Measurements from ENCODE around the gene CD6. TPM values are rescaled to one million over a fixed set of nuclear protein-coding genes. Genes with fewer than 3 reads are reported as not detected.

The CD6 gene
- total RNA-seq, 3 donors from 2014 or later, result 0.80 to 1.9 (median 0.98) TPM

GRCh38 chr11:61042961-61043540, 71.6 kb downstream of the CD6 start:
- intact Hi-C loops (cut with DNase I; ENCODE audit: low total_unique reads), result no loop called here
- H3K4me1 ChIP-seq, result no peaks in the 10 kb centered on the region
- no peak overlapping the region for H3K4me3 ChIP-seq
- no peaks in the 10 kb centered on the region for H3K9me3 ChIP-seq
- TF ChIP-seq CTCF (IDR thresholded peaks at IDR 0.05) (no peak), POLR2A (IDR thresholded peaks at IDR 0.05) (no peak), POLR2AphosphoS5 (IDR thresholded peaks at IDR 0.05) (no peak)
- no peaks in the 10 kb centered on the region for H3K36me3 ChIP-seq
- no peak for DNase-seq (ENCODE audit: low spot score in 2 of 2)
- H3K27ac ChIP-seq, result no peak overlapping the region
- H3K27me3 ChIP-seq, result no peaks in the 10 kb centered on the region

DNA sequence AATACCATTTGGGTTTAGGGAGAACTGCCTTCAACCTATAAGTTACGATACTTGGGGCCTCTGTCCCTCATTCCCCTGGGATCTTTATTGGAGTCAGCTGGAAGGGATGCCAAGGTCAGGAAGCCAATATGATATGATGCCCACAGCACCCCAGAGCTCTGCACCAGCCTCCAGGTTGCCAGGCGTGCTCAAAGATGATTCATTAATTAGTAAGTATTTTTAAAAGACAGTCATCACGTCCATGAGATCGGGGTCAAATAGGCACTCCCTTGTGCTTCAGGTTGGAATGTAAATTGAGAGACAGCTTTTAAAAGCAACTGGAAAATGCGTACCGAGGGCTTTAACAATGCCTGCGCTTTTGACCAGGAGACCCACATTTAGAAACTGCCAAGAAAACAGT, 73.8 kb downstream of the CD6 start:
- intact Hi-C loops (cut with DNase I; ENCODE audit: low total_unique reads), result no loop called here
- Histone ChIP-seq H3K27ac (no peak overlapping the region), H3K9me3 (no peaks in the 10 kb centered on the region), H3K4me3 (no peak overlapping the region), H3K36me3 (no peaks in the 10 kb centered on the region), H3K27me3 (no peaks in the 10 kb centered on the region), H3K4me1 (no peaks in the 10 kb centered on the region)
- no peak for DNase-seq (ENCODE audit: low spot score in 2 of 2)
- no peak for TF ChIP-seq POLR2AphosphoS5 (IDR thresholded peaks at IDR 0.05)
- no peak for TF ChIP-seq CTCF (IDR thresholded peaks at IDR 0.05)
- no peak for TF ChIP-seq POLR2A (IDR thresholded peaks at IDR 0.05)

GRCh38 chr11:61046833-61047232, 75.4 kb downstream of the CD6 start:
- Histone ChIP-seq H3K27me3 (no peaks in the 10 kb centered on the region), H3K9me3 (no peaks in the 10 kb centered on the region), H3K4me3 (no peak overlapping the region), H3K4me1 (no peaks in the 10 kb centered on the region), H3K36me3 (no peaks in the 10 kb centered on the region), H3K27ac (no peak overlapping the region)
- no peak for DNase-seq (ENCODE audit: low spot score in 2 of 2)
- TF ChIP-seq CTCF (IDR thresholded peaks at IDR 0.05) (no peak), POLR2A (IDR thresholded peaks at IDR 0.05) (no peak), POLR2AphosphoS5 (IDR thresholded peaks at IDR 0.05) (no peak)
- intact Hi-C loops (cut with DNase I; ENCODE audit: low total_unique reads), result no loop called here

DNA sequence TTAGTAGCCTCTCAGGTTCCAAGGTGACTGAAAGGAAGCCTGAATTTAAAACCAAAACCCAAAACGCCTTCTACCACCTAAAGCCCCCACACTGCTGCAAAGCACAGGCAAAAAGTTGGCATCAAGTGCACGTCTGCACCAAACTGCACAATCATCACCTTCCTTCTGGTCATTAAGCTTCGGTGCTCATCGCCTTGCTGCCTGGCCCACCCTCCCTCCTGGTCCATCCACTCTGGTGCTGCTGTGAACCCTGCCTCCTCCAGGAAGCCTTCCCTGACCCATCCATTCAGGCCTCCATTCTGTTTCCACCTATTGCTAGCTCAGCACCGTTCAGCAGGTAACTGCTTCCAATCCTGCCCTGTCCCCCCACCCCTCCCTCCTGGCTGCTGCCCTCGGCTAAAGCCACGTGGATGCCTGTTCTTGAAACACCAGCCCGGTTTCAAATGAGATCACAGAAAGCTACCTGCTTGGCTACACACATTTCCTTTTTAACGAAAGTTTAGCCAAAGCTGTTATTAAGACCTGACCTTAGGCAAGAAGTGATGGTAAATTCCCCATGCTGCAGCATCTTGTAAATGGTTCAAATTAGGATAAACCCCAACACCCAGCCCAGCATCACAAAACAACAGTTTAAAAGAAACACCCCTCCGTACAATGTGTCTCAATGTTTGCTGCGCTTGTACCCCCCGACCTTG, 77.0 kb downstream of the CD6 start:
- no peaks in the 10 kb centered on the region for H3K36me3 ChIP-seq
- intact Hi-C loops (cut with DNase I; ENCODE audit: low total_unique reads), result no loop called here
- TF ChIP-seq POLR2A (IDR thresholded peaks at IDR 0.05), result no peak
- TF ChIP-seq POLR2AphosphoS5 (IDR thresholded peaks at IDR 0.05), result no peak
- no peak for TF ChIP-seq CTCF (IDR thresholded peaks at IDR 0.05)

DNA sequence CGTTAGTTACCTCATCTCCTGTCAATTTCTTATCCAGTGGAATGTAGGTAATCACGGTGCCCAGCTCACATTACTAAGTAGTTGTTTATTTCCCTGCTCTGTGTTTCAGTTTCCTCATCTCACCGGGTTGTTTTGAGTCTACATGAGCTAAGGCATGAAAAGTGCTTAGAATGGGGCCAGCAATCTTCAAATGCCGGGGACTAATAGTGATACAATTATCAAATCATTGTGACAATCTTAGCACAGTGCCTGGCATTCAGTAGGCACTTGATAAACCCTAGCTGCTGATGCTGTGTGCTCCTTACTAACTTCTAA, 77.5 kb downstream of the CD6 start:
- no peak overlapping the region for H3K27ac ChIP-seq
- no peaks in the 10 kb centered on the region for H3K27me3 ChIP-seq
- intact Hi-C loops (cut with DNase I; ENCODE audit: low total_unique reads), result no loop called here
- no peaks in the 10 kb centered on the region for H3K9me3 ChIP-seq
- DNase-seq (ENCODE audit: low spot score in 2 of 2), result no peak
- H3K36me3 ChIP-seq, result no peaks in the 10 kb centered on the region
- no peak overlapping the region for H3K4me3 ChIP-seq
- H3K4me1 ChIP-seq, result no peaks in the 10 kb centered on the region
- no peak for TF ChIP-seq CTCF (IDR thresholded peaks at IDR 0.05)
- no peak for TF ChIP-seq POLR2AphosphoS5 (IDR thresholded peaks at IDR 0.05)
- TF ChIP-seq POLR2A (IDR thresholded peaks at IDR 0.05), result no peak

More for the DNA sequence above, 77.0 kb downstream of the CD6 start:
- H3K4me3 ChIP-seq, result no peak overlapping the region
- H3K9me3 ChIP-seq, result no peaks in the 10 kb centered on the region
- no peak overlapping the region for H3K27ac ChIP-seq
- no peaks in the 10 kb centered on the region for H3K4me1 ChIP-seq
- DNase-seq (ENCODE audit: low spot score in 2 of 2), result no peak
- no peaks in the 10 kb centered on the region for H3K27me3 ChIP-seq

All from breast epithelium (tissue), 4 donors.